Muscle of back (tissue), 11 donors: Measurements from ENCODE around the gene SHISA9. TPM values are rescaled to one million over a fixed set of nuclear protein-coding genes. Genes with fewer than 3 reads are reported as not detected.
"Not testable (repeated sequence)": the region's sequence is repeated elsewhere in the genome, so short reads cannot be mapped to it uniquely, and the experiment has no call there.

Experiments
- DNase-seq, 3 donors: peaks; one replicate each; pipeline versions ENCODE4 v3.0.0 to v3.0.0-alpha.2; 2013
- polyA plus RNA-seq, 10 donors: library from polyadenylated mRNA; unstranded; fragments of 120-200 nt; gene quantifications; one replicate each; pipeline ENCODE4 v1.2.1, GENCODE V29; 2013; ENCODE audit not compliant: insufficient read length in 10 of 10

Gene SHISA9
- polyA plus RNA-seq, 10 donors, result 0.05 to 0.21 (median 0.11) TPM

GRCh38 chr16:12899529-12900143 lies 1.8 kb upstream of the SHISA9 start:
- no peak for DNase-seq

GRCh38 chr16:12900156-12900555 lies 1.2 kb upstream of the SHISA9 start:
- no peak for DNase-seq

GRCh38 chr16:12900599-12901203 lies 697 bp upstream of the SHISA9 start:
- DNase-seq, result no peak

- DNase-seq, result no peak
These were observed 198 bp upstream of the SHISA9 start for GRCh38 chr16:12901204-12901596.

- DNase-seq, result no peak
These were observed 1.3 kb downstream of the SHISA9 start for GRCh38 chr16:12902511-12903372.

GRCh38 chr16:12903407-12904328 lies 2.3 kb downstream of the SHISA9 start:
- no peak for DNase-seq

GRCh38 chr16:12904329-12904671 lies 2.9 kb downstream of the SHISA9 start:
- no peak for DNase-seq

GRCh38 chr16:12906271-12906670 lies 4.9 kb downstream of the SHISA9 start:
- DNase-seq, result no peak

GRCh38 chr16:12906765-12907516 lies 5.5 kb downstream of the SHISA9 start:
- no peak for DNase-seq

- no peak for DNase-seq
These were observed 6.4 kb downstream of the SHISA9 start for GRCh38 chr16:12907670-12908233.

- no peak for DNase-seq
These were observed 15.8 kb downstream of the SHISA9 start for GRCh38 chr16:12917246-12917645.

GRCh38 chr16:12917653-12918052 lies 16.3 kb downstream of the SHISA9 start:
- DNase-seq, result no peak

GRCh38 chr16:12920739-12921138 lies 19.3 kb downstream of the SHISA9 start:
- no peak for DNase-seq

GRCh38 chr16:12923640-12924039 lies 22.2 kb downstream of the SHISA9 start:
- not testable (repeated sequence) for DNase-seq

- no peak for DNase-seq
These were observed 23.8 kb downstream of the SHISA9 start for GRCh38 chr16:12925026-12925800.

GRCh38 chr16:12927591-12927990 lies 26.2 kb downstream of the SHISA9 start:
- no peak for DNase-seq

- no peak for DNase-seq
These were observed 29.5 kb downstream of the SHISA9 start for GRCh38 chr16:12930881-12931280.

- DNase-seq, result no peak
These were observed 35.0 kb downstream of the SHISA9 start for GRCh38 chr16:12936391-12936790.

GRCh38 chr16:12941896-12942295 lies 40.5 kb downstream of the SHISA9 start:
- DNase-seq, result no peak

- DNase-seq, result no peak
These were observed 41.5 kb downstream of the SHISA9 start for GRCh38 chr16:12942861-12943260.
